HG02610 (cell line): ENCODE results near the gene TRIM69.
"Not testable (repeated sequence)": the region's sequence is repeated elsewhere in the genome, so short reads cannot be mapped to it uniquely, and the experiment has no call there.

Experiments
- ATAC-seq: cut with Tn5 transposase; IDR thresholded peaks from one replicate; pipeline ENCODE4 v1.9.1; 2021; ENCODE audit warnings: mild to moderate bottlenecking, moderate library complexity; ENCODE audit not compliant: unreplicated experiment

The TRIM69 gene, protein sequence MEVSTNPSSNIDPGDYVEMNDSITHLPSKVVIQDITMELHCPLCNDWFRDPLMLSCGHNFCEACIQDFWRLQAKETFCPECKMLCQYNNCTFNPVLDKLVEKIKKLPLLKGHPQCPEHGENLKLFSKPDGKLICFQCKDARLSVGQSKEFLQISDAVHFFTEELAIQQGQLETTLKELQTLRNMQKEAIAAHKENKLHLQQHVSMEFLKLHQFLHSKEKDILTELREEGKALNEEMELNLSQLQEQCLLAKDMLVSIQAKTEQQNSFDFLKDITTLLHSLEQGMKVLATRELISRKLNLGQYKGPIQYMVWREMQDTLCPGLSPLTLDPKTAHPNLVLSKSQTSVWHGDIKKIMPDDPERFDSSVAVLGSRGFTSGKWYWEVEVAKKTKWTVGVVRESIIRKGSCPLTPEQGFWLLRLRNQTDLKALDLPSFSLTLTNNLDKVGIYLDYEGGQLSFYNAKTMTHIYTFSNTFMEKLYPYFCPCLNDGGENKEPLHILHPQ

DNA sequence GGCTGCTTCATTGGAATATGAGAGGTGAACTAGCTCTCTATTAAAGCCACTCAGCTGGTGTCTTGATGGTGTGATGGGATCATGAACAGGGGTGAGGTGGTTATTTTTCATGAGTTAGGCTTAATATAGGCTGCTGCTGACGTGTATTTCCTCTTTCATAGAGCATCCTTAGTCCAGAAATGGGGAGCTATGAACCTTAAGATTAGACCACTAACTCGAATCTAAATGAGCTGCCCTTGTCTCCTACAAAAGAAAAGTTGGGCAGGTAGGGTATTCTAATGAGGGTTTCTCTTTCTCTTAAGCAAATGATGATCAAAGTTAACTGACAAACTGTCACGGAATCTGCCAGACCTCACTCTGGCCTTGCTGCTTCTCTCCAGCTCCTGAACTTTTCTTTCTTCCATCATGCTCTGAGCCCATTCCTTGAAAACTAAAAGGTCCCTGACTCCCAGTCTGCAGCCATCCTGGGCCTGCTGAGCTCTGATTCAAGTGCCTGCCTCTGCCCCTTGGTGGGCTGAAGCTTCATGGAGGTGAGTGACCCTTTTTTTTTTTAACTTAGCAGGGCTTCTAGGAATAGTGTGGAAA is at the start of gene TRIM69:
TSS of gene TRIM69 (plus strand) at position 348 of the 585 bp plus-strand sequence. CDS start at position 525, 177 bp downstream.
- peak; percentile 40 for ATAC-seq

DNA sequence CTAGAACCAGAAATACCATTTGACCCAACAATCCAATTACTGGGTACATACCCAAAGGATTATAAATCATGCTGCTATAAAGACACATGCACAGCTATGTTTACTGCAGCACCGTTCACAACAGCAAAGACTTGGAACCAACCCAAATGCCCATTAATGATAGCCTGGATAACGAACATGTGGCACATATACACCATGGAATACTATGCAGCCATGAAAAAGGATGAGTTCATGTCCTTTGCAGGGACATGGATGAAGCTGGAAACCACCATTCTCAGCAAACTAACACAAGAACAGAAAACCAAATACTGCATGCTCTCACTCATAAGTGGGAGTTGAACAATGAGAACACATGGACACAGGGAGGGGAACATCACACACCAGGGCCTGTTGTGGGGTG is 47.0 kb upstream of the TRIM69 start:
- not testable (repeated sequence) for ATAC-seq

- not testable (repeated sequence) for ATAC-seq
Observed at GRCh38 chr15:44690245-44690644, 46.1 kb upstream of the TRIM69 start.

- no peak for ATAC-seq
Observed at GRCh38 chr15:44692659-44693058, 43.7 kb upstream of the TRIM69 start.

GRCh38 chr15:44694416-44694815 is 41.9 kb upstream of the TRIM69 start:
- ATAC-seq, result no peak

GRCh38 chr15:44695294-44695693 is 41.0 kb upstream of the TRIM69 start:
- ATAC-seq, result no peak

DNA sequence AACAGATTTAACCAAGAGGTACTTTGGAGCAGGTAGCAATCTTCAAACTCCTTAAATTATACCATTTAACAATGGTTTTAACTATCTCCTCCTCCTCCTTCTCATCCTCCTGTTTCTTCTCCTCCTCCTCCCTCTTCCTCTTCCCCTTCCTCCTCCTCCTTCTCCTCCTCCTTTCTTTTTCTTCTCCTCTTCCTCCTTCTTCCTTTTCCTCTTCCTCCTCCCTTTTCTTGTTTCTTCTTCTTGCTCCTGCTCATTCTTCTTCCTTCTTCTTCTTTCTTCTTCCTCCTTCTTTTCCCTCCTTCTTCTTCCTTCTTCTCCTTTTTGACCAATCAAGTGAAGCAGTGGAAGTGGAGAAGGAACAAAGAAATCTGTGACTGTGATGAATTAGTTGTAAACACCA is 39.3 kb upstream of the TRIM69 start:
- no peak for ATAC-seq

- no peak for ATAC-seq
Observed at GRCh38 chr15:44698641-44699040, 37.7 kb upstream of the TRIM69 start.

- not testable (repeated sequence) for ATAC-seq
Observed at GRCh38 chr15:44700676-44701075, 35.7 kb upstream of the TRIM69 start.

GRCh38 chr15:44705986-44706385 is 30.3 kb upstream of the TRIM69 start:
- ATAC-seq, result no peak

DNA sequence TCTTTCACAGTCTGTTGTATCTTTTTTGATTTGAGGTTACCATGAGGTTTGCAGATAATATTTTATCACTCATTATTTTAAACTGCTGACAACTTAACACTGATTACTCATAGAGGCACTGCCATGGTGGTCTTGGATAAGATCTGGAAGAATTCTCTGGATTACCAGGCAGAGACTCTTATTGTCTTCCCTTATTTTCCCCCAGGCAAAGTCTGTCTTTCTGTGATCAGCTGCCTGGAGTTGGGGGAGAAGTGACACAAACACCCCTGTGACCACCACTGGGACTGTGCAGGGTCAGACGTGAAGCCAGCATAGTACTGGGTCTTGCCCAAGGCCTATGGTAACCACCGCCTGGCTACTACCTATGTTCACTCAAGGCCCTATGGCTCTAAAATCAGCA is 29.9 kb upstream of the TRIM69 start:
- no peak for ATAC-seq

GRCh38 chr15:44706946-44707636 is 29.2 kb upstream of the TRIM69 start:
- no peak for ATAC-seq

DNA sequence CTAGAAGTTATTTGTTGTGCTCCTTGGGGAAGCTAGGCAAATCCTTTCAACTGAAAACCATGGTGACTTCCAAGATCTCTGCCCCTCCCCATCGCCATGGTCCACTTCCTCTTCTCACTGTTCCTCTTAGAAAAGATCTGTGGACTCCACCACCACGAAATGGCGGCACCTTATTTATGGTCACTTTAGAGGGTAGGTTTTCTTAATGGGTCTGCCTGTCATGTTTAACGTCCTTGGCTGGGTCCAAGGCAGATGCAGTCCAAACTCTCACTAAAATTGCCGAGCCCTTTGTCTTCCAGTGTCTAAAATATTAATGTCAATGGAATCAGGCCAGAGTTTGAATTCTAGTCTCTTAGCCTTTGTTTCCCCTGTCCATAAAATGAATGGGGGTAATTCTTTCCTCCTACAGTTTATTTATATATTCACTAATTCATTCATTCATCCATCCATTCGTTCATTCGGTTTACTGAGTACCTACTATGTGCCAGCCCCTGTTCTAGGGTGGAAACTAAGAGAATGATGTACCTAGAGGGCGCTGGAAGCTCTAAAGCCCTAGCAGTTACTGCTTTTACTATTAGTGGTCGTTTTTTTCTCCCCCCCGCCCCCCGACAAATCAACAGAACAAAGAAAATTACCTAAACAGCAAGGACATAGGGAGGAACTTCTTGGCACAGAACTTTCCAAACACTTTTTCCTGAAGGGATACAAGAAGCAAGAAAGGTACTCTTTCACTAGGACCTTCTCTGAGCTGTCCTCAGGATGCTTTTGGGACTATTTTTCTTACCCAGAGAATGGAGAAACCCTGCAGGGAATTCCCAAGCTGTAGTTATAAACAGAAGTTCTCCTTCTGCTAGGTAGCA is 25.9 kb upstream of the TRIM69 start:
- ATAC-seq, result peak; percentile 27

DNA sequence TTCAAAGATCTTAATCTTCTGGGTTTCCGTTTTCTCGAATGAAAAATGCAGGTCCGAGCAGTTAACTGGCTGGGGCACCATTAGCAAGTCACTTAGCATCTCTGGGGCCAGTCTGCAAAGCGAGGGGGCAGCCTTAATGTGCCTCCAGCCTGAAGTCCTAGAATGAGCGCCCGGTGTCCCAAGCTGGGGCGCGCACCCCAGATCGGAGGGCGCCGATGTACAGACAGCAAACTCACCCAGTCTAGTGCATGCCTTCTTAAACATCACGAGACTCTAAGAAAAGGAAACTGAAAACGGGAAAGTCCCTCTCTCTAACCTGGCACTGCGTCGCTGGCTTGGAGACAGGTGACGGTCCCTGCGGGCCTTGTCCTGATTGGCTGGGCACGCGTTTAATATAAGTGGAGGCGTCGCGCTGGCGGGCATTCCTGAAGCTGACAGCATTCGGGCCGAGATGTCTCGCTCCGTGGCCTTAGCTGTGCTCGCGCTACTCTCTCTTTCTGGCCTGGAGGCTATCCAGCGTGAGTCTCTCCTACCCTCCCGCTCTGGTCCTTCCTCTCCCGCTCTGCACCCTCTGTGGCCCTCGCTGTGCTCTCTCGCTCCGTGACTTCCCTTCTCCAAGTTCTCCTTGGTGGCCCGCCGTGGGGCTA is 25.1 kb upstream of the TRIM69 start, which contains the start of the genes B2M and PATL2:
TSS of gene B2M (plus strand) at position 422 of the 647 bp plus-strand sequence. CDS start at position 452, 30 bp downstream.
TSS of gene PATL2 (minus strand) at position 228 of the 647 bp plus-strand sequence. CDS start 34,833 bp downstream, outside the sequence.
- peak; percentile 82 for ATAC-seq

DNA sequence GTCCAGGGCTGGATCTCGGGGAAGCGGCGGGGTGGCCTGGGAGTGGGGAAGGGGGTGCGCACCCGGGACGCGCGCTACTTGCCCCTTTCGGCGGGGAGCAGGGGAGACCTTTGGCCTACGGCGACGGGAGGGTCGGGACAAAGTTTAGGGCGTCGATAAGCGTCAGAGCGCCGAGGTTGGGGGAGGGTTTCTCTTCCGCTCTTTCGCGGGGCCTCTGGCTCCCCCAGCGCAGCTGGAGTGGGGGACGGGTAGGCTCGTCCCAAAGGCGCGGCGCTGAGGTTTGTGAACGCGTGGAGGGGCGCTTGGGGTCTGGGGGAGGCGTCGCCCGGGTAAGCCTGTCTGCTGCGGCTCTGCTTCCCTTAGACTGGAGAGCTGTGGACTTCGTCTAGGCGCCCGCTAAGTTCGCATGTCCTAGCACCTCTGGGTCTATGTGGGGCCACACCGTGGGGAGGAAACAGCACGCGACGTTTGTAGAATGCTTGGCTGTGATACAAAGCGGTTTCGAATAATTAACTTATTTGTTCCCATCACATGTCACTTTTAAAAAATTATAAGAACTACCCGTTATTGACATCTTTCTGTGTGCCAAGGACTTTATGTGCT is 24.5 kb upstream of the TRIM69 start:
- peak; percentile 12 for ATAC-seq

DNA sequence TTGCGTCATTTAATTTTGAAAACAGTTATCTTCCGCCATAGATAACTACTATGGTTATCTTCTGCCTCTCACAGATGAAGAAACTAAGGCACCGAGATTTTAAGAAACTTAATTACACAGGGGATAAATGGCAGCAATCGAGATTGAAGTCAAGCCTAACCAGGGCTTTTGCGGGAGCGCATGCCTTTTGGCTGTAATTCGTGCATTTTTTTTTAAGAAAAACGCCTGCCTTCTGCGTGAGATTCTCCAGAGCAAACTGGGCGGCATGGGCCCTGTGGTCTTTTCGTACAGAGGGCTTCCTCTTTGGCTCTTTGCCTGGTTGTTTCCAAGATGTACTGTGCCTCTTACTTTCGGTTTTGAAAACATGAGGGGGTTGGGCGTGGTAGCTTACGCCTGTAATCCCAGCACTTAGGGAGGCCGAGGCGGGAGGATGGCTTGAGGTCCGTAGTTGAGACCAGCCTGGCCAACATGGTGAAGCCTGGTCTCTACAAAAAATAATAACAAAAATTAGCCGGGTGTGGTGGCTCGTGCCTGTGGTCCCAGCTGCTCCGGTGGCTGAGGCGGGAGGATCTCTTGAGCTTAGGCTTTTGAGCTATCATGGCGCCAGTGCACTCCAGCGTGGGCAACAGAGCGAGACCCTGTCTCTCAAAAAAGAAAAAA is 23.9 kb upstream of the TRIM69 start:
- ATAC-seq, result no peak

GRCh38 chr15:44713006-44713966 is 23.0 kb upstream of the TRIM69 start:
- ATAC-seq, result no peak
